Transverse colon (tissue), 3 donors: Measurements from ENCODE around the gene UBA52.

Experiments
- CTCF ChIP-seq, 5 experiments: fragments of 200-600 bp in 3 of 5; fragments of 450-650 bp in 2 of 5; sonication (generic) in 3 of 5; IDR thresholded peaks; 1 replicate in 2 of 5; 2 replicates in 3 of 5; pipeline ENCODE4 v1.5.1; 2016 to 2017; ENCODE audit warnings: antibody characterized with exemption in 5 of 5, inconsistent platforms in 3 of 5, mild to moderate bottlenecking in 2 of 5, moderate library complexity in 1 of 5
- EP300 ChIP-seq: sonication (generic); formaldehyde crosslinking; IDR thresholded peaks from one replicate; pipeline ENCODE4 v1.6.1; 2017; ENCODE audit warnings: antibody characterized with exemption, low read depth
- POLR2A ChIP-seq: fragments of 450-650 bp; IDR thresholded peaks from one replicate; pipeline ENCODE4 v1.6.1; 2016; ENCODE audit warnings: antibody characterized with exemption, mild to moderate bottlenecking, moderate library complexity

GRCh38 chr19:18618236-18618635, 46.6 kb downstream of the UBA52 start:
- TF ChIP-seq CTCF (IDR thresholded peaks at IDR 0.05): no peak
- no peak for TF ChIP-seq POLR2A
- TF ChIP-seq EP300: no peak
